GM20431 (cell line): Measurements from ENCODE around the gene NOXO1.

Experiments used
- in situ Hi-C: fragments of 300-500 bp; cut with MseI, MboI; formaldehyde crosslinking; loops from one replicate; pipeline ENCODE4 v1.15.0; 2020; ENCODE audit warnings: low sequenced_read_pairs; ENCODE audit not compliant: unreplicated experiment

Gene NOXO1

DNA sequence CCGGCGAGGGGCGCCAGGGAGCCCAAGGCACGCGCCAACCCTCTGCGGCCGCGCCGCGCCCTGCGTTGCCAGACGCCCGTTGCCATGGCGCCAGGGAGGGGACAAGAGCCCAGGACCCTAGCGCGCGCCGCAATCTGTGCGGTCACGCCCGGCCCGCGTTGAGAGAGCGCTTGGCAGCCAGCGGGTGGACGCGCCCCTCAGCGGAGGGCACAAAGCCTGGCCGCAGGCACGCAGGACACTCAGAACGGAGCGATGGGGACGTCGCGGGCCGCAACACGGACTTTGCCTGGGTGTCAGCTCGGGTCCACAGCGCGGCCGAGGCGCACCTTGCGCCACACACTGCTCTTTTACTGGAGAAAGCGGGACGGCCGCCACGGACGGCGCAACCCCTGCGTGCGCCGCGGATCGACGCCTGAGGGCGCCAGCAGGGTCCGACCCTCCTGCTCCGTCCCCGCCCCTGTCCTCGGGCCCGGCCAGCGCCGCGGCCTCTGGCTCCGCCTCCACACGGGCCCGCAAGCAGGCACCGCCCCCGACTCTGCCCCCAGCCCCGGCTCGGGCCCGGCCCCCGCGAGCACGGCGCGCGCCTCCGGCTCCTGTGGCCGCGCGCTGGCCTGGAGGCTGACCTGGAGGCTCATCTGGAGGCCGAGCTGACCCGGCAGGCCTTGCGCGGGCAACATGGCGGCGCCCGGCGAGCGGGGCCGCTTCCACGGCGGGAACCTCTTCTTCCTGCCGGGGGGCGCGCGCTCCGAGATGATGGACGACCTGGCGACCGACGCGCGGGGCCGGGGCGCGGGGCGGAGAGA lies 2.5 kb upstream of the NOXO1 start, which contains the start of gene GFER:
TSS of gene GFER (plus strand) at position 650 of the 803 bp plus-strand sequence. CDS start at position 676, 26 bp downstream.
- in situ Hi-C loops, result no loop called here

DNA sequence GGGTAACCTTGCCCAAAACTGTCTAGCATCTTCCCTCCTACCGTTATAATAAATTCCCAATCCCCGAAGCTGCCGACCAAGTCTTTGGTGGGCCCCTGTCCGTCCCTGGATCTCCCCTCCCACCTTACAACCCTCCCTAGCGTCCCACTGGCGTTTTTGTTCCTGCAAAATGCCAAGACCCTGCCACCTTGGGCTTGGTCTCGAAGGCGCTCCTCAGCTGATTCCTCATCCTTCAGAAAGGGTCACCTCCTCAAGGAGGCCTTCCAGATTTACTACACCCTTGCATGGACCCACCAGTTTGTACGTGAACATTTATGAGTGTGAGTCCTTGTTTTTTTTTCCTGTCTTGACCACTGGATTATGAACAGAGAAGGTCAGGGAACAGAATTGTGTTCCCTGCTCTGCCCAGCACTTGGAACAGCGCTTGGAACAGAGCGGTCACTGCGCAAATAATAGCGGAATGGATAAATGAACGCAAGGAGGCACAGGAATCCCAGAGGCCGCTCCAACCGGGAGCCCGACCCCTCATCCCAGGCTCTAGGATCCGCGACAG lies 1.8 kb upstream of the NOXO1 start:
- in situ Hi-C loops, result no loop called here

DNA sequence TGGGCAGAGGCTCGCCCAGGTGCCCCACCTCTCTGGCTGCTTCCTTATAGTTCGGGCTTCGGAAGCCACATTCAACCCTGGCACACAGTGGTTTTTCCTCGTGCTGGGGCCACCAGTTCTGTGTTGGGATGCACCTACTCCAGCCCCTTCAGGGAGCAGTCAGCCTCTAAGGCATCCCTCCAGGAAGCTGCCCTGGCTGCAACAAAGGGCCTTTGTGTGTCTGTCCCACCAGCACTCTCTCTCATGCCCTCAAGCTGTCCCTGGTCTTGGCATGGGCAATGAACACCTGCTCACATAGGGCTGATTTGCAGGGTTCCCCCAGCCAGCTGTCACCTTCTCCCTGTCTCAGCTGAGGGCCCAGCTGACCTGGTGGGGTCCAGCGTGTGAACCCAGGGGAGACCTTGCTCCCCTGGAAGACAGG lies 754 bp upstream of the NOXO1 start:
- in situ Hi-C loops, result no loop called here

DNA sequence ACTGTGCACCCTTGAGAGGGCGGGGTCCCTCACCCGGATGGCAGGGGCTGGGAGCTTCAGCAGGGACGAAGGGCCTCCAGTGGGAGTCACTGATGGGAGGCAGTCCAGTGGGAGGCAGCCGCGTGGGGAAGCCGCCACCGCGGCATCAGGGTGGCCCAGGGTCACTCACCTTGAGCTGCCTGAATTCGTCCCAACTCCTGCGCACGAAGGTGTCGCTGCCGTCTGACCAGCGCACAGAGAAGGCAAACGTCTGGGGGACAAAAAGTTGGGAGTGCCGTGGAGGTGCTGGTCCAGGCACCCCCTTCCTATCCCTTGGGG lies 540 bp downstream of the NOXO1 start:
- in situ Hi-C loops, result no loop called here

DNA sequence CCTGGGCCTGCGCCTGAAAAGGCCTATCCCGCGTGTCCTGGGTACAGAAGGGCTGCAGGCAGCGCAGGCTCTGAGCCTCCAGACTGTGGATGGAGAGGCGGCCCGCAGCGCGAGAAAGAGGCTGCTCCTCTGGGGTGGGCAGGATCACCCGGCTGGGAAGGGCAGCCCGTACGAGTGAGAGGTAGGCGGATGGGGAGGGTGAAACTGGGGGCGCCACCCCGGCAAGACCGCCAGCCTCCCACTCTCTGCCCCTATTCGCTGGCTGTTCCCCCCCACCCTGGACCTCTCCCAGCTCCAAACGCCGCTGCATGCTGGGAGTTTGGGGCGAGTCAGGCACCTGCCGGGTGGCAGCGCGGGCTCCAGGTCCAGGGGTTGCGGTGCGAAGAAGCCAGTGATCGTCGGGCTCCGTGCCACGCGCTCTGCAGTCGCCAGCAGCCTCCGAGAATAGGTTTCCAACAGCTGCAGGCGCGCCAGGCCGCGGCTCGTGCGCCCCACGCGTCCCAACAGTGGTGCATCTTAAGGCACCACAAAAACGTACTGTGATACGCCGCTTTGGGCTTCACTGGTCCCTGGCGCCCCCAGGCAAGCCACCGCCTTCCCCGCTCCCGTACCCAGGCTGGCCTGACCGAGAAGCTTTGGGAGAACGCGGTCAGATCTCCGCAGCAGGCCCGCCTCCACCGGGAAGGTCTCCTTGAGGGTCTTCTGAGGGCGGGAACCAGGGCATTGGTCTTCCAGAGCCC lies 1.1 kb downstream of the NOXO1 start:
- in situ Hi-C loops, result no loop called here

DNA sequence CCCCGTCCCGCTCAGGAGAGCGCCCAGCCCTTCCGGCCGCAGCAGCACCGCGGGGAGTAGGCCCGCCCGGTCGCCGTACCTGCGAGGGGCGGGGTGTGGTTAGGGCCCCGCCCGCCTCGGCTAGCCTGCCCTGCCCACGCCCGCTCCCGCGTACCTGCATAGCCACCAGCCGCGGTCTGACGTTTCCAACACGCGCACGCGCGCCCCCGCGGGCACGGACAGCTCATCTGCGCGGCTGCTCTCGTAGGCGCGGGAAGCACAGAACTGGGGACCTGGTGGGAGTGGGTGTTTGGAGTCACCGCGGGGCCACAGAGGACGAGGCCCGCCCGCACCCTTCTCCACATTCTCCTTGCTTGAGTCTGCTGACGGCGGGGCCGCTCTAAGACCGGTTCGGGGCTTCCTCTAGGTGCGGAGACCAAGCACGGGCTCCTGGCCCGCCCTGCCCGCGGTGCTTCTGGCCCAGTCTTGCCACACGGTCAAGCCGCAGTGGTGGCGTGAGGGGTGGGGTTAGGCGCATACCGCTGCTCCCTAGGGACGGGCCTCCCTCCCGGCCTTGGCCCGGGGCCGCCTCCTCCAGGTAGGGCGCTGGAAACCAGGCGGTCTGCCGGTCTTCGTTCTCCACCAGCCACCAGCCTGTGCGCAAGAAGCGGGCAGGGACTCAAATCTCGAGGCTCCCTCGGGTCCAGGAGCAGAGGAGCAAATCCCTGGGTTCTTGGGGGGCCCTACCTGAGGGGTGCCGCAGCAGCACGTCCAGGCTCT lies 1.8 kb downstream of the NOXO1 start:
- in situ Hi-C loops, result no loop called here

DNA sequence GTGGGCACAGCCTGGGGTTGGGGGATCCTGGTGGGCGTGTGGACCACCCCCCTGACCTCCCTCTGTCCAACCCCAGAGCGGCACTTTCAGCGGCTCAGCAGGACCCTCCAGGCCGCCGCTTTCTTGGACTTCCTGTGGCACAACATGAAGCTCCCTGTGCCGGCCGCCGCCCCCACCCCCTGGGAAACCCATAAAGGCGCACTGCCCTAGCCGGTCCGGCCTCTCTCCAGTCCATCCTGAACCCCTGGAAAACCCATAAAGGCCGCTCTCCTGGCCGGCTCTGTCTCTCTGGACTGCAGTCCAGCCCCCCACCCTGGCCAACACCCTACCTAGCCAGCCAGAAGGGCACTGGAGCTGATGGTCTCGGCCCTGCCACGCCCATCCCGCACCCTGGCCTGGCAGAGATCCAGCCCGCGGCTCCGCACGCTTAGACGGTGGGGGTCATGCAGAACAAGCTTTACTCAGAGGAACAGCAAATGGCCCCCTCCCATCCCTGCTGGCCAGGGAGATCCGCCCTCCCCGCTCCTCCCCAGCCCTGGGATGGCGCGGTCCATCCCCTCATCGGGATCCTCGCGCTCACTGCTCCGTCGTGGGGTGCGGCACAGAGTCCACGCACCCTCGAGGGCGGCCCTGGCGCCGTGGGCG lies 2.7 kb downstream of the NOXO1 start:
- in situ Hi-C loops, result no loop called here

DNA sequence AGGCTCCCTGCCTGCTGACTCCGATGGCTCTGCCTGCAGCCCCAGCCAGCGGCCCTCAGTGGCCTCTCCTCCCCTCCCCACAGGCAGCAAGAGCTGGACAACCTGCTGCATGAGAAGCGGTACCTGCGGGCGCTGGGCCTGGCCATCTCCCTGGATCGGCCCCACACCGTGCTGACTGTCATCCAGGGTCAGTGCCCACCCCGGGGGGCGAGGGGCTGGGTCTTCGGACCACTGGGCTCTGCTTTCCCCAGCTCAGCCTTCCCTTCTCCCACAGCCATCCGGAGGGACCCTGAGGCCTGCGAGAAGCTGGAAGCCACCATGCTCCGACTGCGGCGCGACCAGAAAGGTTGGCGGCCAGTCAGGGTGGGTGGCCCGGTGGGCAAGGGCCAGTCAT lies 3.4 kb downstream of the NOXO1 start:
- in situ Hi-C loops, result no loop called here

DNA sequence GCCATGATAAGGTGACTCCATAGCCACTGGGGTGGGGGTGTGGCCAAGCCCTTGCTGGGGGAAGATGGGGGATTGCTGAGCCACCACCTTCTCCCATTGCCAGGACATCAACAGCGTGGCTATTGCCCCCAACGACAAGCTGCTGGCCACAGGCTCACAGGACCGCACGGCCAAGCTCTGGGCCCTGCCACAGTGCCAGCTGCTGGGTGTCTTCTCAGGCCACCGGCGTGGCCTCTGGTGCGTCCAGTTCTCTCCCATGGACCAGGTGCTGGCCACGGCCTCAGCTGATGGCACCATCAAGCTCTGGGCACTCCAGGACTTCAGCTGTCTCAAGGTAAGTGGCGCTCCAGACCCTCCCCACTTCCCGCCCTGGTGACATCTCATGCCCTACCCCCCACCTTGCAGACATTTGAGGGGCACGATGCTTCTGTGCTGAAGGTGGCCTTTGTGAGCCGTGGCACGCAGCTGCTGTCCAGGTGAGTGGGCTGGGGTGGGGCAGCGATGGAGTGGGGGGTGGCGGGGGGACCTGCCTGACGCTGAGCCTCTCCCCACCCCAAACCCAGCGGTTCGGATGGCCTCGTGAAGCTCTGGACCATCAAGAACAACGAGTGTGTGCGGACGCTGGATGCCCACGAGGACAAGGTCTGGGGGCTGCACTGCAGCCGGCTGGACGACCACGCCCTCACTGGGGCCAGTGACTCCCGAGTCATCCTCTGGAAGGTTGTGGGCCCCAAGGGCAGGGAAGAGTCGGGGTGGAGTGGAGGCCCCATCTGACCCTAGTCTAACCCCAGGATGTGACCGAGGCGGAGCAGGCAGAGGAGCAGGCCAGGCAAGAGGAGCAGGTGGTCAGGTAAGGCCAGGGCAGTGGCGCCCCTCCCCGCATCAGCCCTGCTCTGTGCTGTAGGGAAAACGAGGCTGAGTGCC lies 4.1 kb downstream of the NOXO1 start:
- in situ Hi-C loops, result no loop called here

DNA sequence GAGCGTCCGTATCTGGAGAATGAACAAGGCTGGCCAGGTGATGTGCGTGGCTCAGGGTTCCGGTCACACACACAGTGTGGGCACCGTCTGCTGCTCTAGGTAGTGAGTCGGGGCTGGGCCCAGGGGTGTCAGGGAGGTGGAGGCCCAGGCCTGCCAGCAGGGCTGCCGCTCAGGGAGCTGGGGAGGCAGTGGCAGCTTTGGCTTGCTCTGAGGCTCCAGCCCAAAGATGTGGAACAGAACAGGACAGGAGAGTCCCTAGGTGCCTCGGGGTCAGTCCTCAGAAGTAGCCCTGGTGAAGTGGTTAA lies 5.1 kb downstream of the NOXO1 start:
- in situ Hi-C loops, result no loop called here

DNA sequence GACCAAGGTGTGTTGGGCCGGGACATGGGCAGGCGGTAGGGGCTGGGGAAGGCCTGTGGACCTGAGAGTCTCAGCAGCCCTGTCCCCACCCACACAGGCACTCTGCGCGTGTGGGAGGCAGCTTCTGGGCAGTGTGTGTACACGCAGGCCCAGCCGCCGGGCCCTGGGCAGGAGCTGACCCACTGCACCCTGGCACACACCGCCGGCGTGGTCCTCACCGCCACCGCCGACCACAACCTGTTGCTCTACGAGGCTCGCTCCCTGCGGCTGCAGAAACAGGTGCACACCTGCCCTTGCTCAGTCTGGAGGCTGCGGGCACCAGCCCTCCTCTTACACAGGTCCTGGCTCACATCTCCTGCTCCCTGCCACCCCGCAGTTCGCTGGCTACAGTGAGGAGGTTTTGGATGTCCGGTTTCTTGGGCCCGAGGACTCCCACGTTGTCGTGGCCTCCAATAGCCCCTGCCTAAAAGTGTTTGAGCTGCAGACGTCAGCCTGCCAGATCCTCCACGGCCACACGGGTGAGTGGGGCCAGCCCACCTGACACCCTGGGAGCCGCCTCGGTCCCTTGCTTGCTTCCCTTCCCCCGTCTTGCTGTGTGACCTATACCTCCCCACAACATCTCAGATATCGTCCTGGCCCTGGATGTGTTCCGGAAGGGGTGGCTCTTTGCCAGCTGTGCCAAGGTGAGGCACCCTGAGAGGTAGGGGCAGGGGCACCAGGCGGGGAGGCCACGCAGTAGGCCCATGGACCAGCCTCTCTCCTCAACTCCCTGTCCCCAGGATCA lies 5.6 kb downstream of the NOXO1 start:
- in situ Hi-C loops, result no loop called here

DNA sequence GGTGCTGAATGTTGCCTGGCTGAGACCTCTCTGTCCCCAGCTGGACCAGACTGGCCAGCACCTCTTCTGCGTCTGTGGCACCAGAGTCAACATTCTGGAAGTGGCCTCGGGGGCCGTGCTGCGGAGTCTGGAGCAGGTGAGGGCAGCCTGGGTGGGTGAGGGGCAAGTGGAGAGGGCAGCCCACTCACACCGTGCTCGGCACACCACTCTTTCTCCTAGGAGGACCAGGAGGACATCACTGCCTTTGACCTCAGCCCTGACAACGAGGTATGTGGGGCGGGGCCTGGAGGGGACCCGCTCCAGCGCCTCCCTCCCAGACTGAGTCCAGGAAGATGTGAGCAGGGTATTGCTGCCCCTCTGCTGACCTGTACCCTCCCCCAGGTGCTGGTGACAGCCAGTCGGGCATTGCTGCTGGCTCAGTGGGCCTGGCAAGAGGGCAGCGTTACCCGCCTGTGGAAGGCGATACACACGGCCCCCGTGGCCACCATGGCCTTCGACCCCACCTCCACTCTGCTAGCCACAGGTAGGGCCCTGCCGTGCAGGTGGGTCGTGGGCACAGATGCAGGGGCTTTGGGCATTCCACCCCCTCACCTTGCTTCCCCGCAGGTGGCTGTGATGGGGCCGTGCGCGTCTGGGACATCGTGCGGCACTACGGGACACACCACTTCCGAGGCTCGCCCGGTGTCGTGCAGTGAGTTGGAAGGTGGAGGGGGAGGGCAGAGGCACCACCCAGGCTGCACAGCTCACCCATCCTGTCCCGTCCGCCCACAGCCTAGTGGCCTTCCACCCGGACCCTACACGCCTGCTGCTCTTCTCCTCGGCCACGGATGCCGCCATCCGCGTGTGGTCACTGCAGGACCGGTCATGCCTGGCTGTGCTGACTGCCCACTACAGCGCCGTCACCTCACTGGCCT lies 6.9 kb downstream of the NOXO1 start:
- in situ Hi-C loops, result no loop called here

DNA sequence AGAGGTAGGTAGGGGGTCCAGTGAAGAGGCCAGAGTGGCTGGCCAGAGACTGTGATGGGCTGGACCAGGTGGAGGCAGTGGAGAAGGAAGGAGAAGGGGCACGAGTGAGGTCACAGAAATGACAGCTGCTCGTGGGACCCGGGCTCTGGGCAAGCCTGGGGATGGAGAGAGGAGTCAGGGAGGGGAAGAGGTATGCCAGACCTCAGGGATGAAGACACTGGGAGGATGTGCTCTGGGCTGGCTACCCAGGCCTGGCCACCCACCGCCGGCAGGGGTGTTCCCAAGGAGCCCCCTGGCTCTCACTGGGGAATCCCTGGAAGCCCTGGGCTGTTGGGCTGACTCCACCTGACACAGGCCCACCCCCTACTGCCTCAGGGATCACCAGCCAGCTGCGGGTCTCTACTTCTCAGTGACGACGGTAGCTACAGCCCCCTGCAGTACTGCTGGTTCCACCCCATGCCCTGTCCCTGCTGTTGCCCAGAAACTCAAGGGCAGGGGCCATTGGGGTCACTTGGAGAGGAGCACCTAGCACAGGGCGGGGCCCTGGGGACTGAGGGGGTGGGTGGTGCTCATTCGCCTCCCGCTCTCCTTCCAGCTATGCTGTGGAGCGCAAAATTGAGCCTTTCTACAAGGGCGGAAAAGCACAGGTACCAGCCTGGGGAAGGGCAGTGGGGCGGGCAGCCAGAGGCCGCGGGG lies 7.7 kb downstream of the NOXO1 start:
- in situ Hi-C loops, result no loop called here

DNA sequence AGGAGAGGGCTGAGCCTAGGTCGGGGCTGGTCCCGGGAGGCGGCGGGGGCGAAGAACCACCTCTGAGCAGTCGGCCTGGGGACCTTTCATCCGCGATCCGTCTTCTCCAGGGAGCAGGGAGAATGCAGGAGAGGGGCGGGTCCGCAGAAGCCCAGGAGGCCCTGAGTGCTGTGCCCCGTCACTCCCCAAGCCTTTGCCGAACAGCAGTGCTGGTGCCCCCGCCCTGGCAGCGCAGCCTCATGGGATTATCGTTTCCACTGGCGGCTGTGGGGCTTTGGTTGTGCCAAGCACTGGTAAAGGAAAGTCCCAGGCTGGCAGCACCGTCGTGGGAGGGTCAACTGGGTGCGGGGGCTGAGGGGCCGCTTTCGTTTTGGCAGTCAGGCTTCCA lies 8.8 kb downstream of the NOXO1 start:
- in situ Hi-C loops, result no loop called here

DNA sequence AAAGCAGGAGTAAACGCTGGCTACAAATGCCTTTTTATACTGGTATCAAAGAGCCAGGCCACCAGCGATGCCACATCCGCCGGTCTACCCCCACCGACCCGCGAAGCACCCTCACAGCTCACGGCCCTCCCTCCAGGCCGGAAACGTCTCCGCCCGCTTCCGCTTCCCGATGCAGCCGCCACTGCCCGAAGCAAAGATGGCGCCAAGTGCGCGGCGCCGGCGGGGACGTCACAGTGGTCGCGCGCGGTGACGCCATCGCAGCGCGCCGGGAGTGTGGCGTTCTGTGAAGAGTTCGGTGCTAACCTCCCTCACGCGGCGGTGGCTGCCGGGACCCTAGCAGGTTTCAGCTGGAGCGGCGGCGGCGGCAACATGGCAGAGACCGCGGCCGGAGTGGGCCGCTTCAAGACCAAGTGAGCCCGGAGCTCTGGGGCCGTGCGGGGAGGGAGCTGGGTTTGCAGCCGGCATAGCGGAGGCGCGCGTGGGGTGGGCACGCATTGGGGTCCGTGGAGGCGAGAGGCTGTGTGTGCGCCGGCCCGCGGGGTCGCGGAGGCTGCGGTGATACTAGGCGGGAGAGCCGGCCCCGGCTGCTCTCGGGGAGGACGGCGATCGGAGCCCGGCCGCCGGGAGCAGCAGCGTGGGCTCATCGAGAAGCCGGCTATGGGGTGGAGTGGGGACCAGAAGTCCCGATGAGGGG lies 9.3 kb downstream of the NOXO1 start, which contains the start of gene TBL3:
TSS of gene TBL3 (plus strand) at position 258 of the 694 bp plus-strand sequence. CDS start at position 370, 112 bp downstream.
- in situ Hi-C loops, result no loop called here
